ENCODE results near the gene WNT7A.

WNT7A gene

DNA sequence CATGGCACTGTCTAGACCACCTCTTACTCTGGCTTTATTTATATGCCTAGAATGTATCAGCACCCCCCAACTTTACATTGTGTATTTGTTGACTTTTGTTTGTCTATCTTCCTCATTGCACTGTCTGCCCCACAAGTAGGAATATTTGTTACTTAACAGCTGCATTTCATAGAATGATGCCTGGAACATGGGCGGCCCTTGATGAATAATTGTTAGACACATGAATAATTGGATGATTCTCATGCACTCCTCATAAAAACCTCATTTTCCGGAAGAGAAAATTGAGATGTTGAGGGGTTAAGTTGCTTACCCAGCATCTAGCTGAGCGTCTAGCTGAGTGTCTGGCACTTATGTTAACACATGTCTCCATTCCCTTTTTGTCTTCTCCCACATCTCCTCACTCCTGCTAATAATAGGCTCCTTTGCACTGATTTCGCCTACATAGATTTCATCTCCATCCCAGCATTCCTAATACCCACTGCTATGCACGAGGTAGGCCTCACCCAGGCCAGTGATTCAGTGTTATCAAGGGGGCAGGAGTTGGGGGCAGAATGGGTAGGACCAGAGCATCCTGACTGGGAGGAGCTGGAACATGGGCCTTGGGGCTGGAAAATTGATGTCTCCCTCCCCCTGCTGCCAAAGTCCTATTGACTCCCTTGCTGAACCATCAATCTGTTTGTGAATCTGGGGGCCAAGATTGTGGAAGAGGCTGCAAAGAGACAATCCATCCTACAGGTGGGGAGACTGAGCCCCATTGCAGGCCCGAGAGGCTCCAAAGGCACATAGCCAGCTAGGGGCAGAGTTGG, 7.8 kb upstream of the WNT7A start:
- Histone ChIP-seq H3K4me3 (no peak overlapping the region), H3K27ac (no peak overlapping the region)

DNA sequence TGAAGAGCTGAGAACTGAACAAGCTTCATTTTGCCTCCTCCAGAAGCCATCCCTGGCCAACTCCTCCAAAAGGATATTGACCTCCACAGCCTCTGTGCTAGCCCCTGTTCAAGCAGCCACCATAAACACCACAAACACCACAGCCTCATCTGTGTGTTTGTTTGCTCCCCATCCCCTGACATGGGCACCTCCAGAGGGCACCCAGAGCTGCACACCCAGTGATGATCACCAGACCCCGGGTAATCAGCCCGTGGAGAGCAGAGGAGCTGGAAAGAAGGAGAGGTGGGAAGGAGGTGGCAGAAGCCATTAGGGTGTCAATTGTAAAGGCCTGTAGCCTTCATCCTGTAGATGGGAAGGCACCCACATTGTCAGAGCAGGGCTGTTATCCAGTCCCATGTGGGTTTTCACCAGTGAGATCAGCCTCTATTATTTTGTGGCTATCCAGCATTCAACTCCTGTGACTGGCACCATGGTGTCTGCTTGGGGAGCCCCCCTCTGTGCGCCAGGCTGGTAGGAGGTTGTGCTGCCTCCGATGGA, 6.8 kb upstream of the WNT7A start:
- H3K4me3 ChIP-seq = no peak overlapping the region
- no peak overlapping the region for H3K27ac ChIP-seq

DNA sequence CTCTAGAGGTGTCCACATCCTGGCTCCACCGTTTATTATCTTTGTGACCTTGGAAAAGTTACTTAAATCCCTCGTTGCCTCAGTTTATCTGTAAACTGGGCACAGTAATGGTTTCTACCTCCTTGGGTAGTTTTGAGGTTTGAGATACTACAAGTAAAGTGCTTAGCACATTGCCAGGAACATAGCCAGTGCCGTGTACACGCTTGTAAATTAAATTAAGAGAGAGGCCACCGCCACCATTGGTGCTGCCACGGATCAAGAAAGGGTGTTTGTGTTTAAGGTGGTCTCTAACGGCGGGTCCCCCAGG, 5.8 kb upstream of the WNT7A start:
- Histone ChIP-seq H3K27ac (no peak overlapping the region), H3K4me3 (no peak overlapping the region)

DNA sequence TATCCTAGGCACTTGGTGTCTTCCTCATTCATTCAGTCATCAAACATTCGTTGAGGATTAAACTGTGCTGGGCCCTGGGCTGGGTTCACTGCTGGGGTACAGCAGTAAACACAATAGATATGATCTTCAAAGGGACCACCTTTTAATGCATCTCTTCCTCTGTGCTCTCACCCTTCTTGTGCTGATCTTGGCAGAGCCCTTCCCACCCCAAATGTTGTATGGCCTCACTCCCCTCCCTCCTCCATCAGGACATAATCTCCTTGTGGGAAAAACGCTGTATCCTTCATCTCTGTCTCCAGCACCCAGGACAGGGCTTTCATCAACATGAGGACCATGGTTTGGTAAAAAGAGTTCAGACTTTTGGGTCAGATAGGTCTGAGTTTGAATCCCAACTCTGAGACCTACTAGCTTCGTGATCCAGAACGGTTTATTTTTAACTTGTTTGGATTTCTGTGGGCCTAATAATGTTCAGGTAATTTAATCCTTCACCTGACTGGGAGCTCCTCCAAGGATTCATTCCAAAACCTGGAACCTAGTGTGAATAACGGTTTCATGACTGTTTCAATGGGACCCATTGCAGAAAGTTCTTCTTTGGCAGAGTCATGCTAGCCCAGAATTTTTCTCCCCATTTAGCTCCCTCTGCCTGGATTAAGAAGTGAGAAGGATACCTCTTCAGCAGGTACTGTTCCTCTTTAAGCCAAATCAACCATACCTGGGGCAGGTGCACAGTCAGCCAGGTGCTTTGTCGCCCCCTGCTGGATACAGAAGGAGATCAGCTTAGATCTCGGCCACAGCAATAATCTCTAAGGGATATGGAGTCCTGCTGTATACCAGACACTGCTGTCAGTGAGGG, 5.2 kb upstream of the WNT7A start:
- no peak overlapping the region for H3K4me3 ChIP-seq
- H3K27ac ChIP-seq = no peak overlapping the region

DNA sequence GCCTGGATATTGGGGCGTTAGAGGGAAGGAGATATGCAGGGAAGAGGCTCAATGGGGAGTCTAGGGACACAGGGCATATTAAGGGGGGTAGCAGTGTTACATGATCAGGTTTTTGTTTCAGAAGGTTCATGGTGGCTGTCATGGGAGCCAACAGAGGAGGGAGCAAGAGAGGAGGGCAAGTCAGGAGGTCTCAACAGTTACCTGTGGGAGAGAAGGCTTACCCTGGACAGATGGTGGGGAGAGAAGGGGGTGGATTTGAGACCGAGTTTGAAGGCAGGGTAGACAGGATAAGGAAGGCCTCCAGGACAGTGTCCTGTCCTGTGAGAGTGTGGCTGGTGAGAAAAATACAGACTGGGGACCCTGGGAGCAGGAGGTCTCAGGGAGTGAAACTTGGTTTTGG, 3.8 kb upstream of the WNT7A start:
- Histone ChIP-seq H3K4me3 (no peak overlapping the region), H3K27ac (no peak overlapping the region)

DNA sequence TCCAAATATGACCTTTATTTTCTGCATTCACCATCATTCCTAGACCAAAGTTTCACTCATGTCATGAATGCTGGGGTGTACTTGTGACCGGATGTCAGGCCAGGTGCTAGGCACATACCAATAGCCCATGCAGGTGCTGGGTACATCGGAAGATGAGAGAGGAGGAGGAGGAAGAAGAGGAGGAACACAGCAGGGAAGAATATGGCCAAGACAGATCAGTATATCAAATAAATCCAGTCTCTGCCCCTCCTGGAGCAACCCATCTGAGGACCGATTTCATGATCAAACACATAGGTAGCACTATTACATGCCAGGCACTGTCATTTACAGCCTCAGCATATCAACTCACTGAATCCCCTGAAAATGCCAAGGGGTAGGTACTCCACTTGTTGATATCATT, 3.0 kb upstream of the WNT7A start:
- Histone ChIP-seq H3K27ac (no peak overlapping the region), H3K4me3 (no peak overlapping the region)

DNA sequence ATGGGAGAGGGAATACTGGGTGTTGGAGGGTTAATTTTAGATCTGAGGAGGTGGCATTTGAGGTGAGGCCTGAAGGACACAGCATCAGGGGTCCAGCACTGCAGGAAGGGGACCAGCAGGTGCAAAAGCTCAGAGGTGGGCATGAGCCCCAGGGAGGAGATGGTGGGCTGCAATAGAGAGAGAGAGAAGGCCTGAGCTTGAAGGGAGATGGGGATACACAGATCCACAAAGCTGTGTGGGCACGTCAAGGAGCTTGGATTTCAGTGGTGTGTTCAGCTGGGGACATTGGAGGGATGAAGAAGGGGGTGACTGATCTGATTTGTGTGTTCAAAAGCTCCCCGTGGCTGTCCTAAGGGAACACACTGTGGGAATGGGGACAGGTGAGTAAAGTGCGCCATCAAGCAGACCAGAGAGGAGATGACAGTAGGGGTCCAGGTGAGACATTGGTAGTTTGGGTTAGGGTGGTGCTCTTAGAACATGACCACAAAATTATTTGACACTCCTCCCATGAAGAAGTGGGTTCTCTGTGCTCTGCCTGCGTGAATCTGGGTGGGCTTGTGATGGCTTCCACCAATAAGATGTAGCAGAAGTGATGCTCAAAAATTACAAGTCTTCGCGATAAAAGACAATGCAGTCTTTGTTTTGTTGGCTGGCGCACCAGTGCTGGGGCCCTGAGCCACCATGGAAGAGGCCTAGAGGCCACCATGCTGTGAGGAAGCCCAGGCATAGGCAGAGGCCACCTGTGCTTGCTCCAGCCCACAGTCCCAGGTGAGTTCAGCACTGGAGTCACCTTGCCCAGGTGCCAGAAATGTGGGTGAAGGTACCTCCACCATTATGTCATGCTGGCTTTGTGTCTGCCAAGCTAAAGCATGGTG, 1.9 kb upstream of the WNT7A start:
- Histone ChIP-seq H3K27ac (no peak overlapping the region), H3K4me3 (no peak overlapping the region)

DNA sequence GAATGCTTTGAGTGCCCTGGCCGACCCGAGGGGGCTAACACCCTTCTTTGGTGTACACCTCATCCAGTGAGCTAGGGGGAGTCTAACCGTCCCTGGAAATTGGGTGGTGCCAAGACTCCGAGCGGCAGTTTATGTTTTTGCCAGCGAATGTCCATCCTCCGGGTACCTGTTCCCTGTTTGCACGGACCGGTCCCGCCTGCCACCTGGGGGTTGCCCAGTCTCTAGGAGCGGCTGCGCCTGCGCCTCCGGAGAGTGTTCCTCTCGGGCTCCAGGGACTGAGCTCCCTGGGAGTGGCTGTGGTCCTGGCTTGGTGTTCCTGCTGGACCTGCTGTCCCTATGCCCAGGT, 913 bp upstream of the WNT7A start:
- Histone ChIP-seq H3K4me3 (peak overlapping the region in 3 of 7 experiments; percentile 15 to 45 (median 44)), H3K27ac (no peak overlapping the region)

DNA sequence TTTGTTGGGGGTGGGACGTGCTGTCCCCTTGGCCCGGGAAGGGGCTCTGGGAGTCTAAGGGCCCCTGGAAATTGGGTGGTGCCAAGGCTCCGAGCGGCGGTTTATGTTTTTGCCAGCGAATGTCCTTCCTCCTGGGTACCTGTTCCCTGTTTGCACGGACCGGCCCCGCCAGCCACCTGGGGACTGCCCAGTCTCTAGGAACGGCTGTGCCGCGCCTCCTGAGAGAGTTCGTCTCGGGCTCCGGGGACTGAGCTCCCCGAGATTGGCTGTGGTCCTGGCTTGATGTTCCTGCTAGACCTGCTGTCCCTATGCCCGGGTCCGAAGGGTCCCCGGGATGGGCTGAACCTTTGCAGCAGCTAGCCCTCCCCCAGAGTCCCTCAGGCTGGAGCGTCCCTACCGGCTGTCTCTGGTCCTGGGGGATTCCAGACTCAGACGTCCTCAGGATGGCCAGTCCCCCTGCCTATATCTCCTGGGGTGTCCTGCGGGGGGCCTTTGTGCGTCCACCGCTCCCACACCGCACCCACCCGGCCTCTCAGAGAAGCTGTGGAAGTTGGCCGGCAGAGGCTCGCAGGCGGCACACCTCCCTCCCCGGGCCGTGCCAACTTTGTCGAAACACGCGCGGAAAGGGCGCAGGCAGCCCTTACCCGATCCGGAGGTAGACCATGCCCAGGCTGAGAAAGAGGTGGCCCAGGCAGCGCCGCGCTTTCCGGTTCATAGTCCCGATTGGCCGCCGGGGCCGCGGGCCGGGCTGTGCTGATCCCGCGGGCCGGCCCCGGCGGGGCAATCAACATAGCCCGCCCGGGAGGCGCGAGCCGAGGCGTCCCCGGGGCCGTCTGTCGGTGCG, 547 bp downstream of the WNT7A start:
- Histone ChIP-seq H3K27ac (peak overlapping the region in 3 of 21 experiments; percentile 25 to 51 (median 31)), H3K4me3 (peak overlapping the region; percentile 15 to 45 (median 32))

DNA sequence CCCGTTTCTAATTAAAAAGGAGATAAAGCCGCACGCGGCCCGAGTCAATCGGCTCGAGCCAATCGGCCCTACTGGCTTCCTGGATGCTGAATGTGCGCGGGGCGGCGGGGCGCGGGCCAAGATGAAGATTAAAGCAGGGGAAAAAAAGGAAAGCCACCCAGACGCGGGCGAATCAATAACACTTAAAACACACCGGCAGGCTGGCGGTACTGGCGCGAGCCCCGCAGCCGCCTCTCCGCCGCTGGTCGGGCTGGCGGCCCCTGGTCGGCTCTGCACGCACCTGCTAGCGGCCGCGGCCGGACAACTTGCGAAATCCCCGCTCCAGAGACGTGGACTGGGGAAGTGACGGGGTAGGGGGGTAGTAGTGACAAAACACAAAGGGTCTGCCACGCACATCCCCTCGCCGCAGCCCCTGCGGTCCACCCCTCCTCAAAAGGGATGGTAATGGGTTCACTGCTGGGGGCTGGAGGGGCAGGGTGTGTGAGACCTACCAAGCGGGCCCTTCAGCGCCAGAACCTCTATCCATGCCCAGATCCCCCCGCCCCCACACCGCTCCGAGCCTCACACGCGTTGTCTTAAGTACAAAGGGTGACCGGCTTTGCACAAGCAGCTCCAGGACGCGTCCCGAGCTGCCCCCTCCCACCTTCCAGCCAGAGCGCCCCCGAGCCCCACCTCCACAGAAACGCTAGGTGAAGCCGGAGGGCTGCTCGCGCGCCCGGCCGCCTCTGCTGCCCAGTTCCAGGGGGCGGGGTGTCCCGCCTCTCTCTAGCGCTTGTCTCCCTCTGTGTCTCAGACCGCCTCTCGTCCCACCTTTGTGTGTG, 1.4 kb downstream of the WNT7A start:
- Histone ChIP-seq H3K27ac (no peak overlapping the region), H3K4me3 (peak overlapping the region; percentile 15 to 45 (median 32))

DNA sequence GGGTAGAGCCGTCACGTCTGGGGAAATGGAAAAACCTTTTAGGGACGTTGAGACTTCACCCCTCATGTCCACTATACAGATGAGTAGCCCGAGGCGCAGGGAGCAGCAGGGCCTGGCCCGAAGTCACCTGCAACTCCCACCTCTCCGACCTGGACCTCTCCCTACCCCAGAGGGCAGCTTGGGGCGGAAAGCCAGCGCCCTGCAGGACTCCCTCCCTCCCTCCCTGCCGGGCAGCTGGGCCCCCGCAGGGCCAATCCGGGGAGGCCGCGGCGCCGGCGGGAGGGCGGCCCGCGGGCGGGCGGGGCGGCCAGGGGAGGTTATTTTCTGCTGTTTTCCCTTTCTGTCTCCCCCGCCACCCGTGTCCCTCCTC, 2.0 kb downstream of the WNT7A start:
- Histone ChIP-seq H3K4me3 (peak overlapping the region in 4 of 7 experiments; percentile 5 to 45 (median 36)), H3K27ac (no peak overlapping the region)

DNA sequence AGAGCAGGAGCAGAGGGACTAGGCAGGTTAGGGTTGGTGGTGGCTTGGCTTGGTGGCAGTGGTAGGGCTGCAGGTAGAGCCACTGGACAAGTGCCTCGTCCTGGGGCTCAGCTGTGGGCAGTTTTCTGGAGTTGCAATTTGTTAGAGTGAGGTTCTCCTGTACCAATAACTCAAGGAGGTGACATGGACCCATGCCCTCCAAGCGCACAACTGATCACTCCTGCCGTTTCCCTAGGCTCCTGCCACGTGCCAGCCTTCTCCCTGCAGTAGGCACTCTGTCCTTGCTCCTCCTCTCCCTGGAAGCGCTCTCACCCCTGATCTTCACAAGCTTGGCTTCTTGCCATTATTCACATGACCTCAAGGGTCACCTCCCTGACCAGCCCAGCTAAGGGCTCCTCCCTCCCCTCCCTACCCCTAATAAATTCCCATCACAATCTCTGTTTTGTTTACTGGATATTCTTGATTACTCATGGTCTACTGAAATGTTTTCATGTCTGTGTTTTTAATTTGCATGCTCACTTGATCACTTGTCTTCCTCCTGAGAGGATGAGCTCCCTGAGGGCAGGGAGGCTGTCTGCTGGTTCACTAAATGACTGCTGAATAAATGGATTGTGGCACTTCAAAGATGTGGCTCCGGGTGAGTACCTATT, 3.3 kb downstream of the WNT7A start:
- H3K4me3 ChIP-seq = no peak overlapping the region
- H3K27ac ChIP-seq = no peak overlapping the region

DNA sequence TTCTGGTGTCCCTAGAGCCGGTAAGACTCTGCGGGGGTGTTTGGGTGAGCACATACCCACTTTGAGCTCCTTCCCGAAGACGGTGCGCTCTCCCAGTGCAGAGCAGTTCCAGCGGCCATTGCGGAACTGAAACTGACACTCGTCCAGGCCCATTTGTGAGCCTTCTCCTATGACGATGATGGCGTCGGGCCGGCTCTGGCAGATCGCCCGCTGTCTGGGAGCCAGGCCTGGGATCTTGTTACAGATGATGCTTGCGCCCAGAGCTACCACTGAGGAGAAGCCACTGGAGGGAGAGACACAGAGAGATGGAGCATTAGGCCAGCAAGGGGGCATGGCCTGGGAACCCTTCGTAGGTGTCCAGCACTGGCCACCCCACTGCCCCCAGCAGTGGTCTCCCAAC, 5.0 kb downstream of the WNT7A start:
- Histone ChIP-seq H3K4me3 (no peak overlapping the region), H3K27ac (no peak overlapping the region)

DNA sequence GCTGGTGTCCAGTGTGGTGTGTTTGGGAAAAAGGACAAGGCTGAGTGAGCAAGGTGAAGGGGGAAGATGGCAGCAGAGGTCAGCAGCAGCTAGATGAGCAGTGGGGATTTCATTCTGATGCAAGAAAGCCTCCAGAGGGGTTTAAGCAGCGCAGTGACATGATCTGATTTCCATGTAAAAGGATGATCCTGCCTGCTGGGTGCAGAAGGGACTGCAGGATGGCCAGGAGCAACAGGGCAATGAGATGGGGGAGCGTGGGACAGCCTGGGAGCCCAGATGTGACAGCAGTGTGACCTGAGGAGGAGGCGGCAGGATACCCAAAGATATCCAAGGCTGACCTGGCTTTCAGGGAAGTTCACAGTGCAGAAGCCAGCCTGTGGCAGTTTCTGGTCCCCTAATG, 6.1 kb downstream of the WNT7A start:
- H3K4me3 ChIP-seq = no peak overlapping the region
- no peak overlapping the region for H3K27ac ChIP-seq

DNA sequence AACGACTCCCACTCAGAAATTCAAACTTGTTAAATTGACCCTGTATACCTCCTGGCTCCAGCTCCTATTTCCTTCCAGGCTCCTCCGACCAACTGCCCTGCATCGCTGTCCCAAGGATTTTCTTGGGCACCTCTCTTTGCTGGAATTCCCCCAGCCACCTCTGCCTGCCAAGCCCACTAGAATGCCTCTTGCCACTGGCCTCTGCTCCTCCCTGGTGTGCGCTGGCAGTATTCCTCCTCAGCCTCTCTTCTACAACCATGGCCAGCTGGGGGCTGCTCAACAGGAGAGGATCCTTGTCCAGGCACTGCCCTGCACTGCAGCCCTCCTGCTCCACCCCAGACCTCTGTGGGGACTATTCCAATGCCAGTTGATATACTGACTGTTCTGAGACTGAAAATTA, 7.4 kb downstream of the WNT7A start:
- Histone ChIP-seq H3K4me3 (no peak overlapping the region), H3K27ac (no peak overlapping the region)

DNA sequence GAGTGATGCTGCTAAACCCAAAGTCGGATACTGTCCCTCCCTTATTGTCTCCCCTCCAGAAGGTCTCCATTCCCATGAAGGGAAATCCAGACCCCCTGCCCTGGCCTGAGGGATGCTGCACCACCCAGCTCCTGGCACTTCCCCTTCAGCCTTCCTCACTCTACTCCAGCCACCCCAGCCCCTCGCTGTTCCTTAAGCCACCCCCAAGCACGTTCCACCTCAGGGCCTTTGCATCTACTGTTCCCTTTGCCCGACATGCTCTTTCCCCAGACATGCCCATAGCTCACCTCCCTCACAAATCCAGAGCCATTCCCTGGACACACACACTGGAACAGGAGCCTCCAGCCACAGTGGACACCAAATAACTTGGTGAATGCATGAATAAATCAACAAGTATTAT, 8.1 kb downstream of the WNT7A start:
- H3K27ac ChIP-seq = no peak overlapping the region
- H3K4me3 ChIP-seq = no peak overlapping the region

DNA sequence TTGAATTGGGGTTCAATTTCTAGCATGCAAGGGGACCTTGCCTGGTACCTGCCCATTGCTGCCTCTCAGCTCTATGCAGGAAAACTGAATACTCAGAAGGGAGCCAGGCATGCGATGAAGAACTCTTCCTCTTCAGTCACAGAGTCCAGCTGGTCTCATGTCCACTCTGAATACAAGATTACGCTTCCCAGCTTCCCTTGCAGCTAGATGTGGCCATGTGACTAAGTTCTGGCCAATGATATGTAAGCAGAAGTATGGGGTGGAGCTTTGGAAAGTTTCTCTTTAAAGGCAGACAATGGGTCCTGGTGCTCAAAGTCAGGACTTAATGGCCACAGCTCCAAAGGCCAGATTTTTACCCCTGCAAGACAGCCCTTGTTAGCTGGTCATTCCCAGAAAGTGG, 9.0 kb downstream of the WNT7A start:
- Histone ChIP-seq H3K4me3 (no peak overlapping the region), H3K27ac (no peak overlapping the region)

DNA sequence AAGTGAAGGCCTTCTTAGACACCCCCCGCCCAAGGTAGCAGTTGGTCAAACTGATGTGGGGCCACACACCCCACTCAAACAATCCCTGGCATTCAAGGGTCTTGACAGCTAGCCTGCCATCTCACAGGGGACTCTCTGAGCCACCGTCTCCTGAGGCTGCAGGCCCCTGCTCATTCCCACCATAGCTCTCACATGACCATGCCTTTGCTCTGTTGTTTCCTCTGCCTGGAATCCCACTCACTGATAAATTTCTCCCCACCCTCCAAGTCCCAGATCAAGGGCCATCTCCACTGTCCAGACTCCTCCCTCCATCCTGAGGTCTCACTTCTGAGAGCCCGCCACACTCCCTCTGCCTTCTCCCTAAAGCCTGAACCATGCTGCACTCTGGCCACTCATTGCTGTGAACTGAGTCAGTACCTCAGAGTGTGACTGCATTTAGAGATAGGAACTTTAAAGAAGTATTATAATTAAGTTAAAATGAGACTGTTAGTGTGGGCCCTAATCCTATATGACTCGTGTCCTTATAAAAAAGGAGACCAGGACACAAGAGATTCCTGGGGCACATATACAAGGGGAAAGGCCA, 10.0 kb downstream of the WNT7A start:
- Histone ChIP-seq H3K27ac (no peak overlapping the region), H3K4me3 (no peak overlapping the region)

Measured in skin epidermis (tissue), 12 donors.